Activated naive CD8-positive, alpha-beta T cell treated with anti-CD3 and anti-CD28 coated beads, Interleukin-2, amount 10 ng/mL, durations not matched to agents 7 days and 5 days (primary cell): ENCODE measurements around the gene LYPD6. TPM values are rescaled to one million over a fixed set of nuclear protein-coding genes. Genes with fewer than 3 reads are reported as not detected.

Source experiments
- ATAC-seq: fragments of 150-1000 bp; cut with Tn5 transposase; one replicate; pipeline ENCODE4 v1.10.0; 2021; ENCODE audit warnings: low read depth, moderate library complexity
- POLR2A ChIA-PET: fragments of 350-600 bp; sonication (Branson Sonifier 250); formaldehyde crosslinking; loops from one replicate; lab custom pipeline; 2021; ENCODE audit warnings: antibody characterized with exemption; lab: Charles Lee
- DNase-seq: peaks from one replicate; pipeline ENCODE4 v3.0.0; 2021
- H3K27ac Mint-ChIP-seq: one replicate; pipeline ENCODE4 v1.8.0; 2022; ENCODE audit warnings: mild to moderate bottlenecking, mixed read lengths
- H3K27me3 Mint-ChIP-seq: one replicate; pipeline ENCODE4 v1.8.0; 2022; ENCODE audit warnings: mild to moderate bottlenecking, moderate library complexity, mixed read lengths
- H3K36me3 Mint-ChIP-seq: one replicate; pipeline ENCODE4 v1.8.0; 2021; ENCODE audit warnings: mild to moderate bottlenecking, mixed read lengths
- H3K4me1 Mint-ChIP-seq: one replicate; pipeline ENCODE4 v1.8.0; 2021; ENCODE audit warnings: mixed read lengths
- H3K4me3 Mint-ChIP-seq: one replicate; pipeline ENCODE4 v1.8.0; 2022; ENCODE audit warnings: mild to moderate bottlenecking, moderate library complexity, mixed read lengths
- H3K9me3 Mint-ChIP-seq: one replicate; pipeline ENCODE4 v1.8.0; 2021; ENCODE audit warnings: mixed read lengths
- total RNA-seq, 2 experiments: library from RNA; stranded (reverse); gene quantifications; one replicate each; pipeline ENCODE4 v1.2.3, GENCODE V29; 2021

Gene LYPD6
- total RNA-seq, 2 experiments from 2014 or later = not detected

DNA sequence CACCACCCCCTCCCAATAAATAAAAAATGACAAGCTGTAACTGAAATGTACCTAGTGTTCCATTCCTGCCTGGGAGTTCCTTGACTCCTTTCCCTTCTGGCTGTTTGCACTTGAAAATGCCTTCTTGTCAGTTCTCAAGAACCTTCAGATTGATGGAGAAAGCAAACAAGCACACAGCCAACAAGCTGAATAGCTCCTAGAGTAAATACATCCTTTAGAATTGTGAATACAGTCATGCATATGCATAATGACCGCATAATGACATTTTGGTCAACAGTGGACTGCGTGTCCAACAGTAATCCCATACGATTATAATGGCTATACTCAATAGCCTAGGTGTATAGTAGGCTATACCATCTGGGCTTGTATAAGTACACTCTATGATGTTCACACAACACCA, 97.0 kb downstream of the LYPD6 start:
- Mint-ChIP-seq H3K9me3 (no peaks in the 10 kb centered on the region), H3K27me3 (no peaks in the 10 kb centered on the region), H3K4me1 (no peaks in the 10 kb centered on the region), H3K27ac (no peak overlapping the region), H3K4me3 (no peak overlapping the region), H3K36me3 (no peaks in the 10 kb centered on the region)
- ATAC-seq (no peak), DNase-seq (no peak)
- POLR2A ChIA-PET = no interaction called here

- Mint-ChIP-seq H3K36me3 (no peaks in the 10 kb centered on the region), H3K27me3 (no peaks in the 10 kb centered on the region), H3K4me3 (no peak overlapping the region), H3K27ac (no peak overlapping the region), H3K4me1 (no peaks in the 10 kb centered on the region), H3K9me3 (no peaks in the 10 kb centered on the region)
- ATAC-seq (no peak), DNase-seq (no peak)
- POLR2A ChIA-PET = no interaction called here
Measured at GRCh38 chr2:149428783-149429182, 98.4 kb downstream of the LYPD6 start.

DNA sequence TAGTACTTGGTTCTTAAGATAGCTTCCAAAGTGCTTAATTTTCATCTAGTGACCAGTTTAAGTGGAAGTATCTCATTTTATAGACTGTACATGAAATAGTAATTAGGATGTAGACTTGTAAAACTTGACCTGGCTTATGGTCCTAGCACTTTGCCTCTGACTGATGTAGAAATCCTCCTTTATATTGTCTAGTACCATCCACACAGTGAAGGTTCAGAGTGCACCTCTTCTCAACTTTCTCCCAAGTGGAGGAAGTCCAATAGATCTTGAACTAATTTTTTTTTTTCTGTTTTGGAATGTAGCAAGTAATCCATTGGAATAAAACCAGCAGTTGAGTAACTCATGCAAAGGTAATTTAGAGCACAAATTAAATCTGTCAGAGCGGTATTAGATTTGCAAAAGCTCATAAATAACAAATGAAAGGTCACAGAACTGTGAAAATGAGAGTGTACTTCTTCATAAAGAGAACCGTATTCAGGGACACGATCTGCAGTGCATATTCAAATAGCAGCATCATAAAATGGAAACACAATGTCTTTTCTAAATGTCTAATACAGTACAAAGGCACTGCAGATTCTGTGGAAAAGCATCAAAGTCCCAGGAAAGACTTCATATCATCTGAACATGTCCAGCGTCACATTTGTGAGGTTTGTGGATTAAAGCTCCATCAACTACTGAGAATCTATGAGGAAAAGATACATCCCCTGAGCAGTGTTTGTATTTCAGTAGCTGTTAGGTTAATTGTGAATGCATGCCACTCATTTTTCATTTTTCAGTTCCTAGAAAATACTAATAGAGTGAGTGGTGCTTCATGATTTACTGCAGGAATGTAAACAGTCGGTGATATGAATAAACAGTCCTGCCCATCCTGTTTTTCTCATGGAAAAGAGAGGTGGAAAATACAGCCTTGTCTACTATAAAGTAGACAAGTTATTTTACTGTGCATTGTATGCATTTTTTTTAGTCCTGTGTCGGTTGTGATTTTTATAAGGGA, 100.7 kb downstream of the LYPD6 start:
- no peaks in the 10 kb centered on the region for H3K9me3 Mint-ChIP-seq
- no peaks in the 10 kb centered on the region for H3K4me1 Mint-ChIP-seq
- POLR2A ChIA-PET = no interaction called here
- no peak for DNase-seq
- no peak overlapping the region for H3K27ac Mint-ChIP-seq
- ATAC-seq = no peak
- no peaks in the 10 kb centered on the region for H3K27me3 Mint-ChIP-seq
- H3K36me3 Mint-ChIP-seq = no peaks in the 10 kb centered on the region
- H3K4me3 Mint-ChIP-seq = no peak overlapping the region

GRCh38 chr2:149438330-149438960, 108.1 kb downstream of the LYPD6 start:
- ATAC-seq (no peak), DNase-seq (no peak)
- Mint-ChIP-seq H3K27me3 (peaks cover 2% of the 10 kb centered on the region), H3K4me1 (no peaks in the 10 kb centered on the region), H3K36me3 (no peaks in the 10 kb centered on the region), H3K4me3 (no peak overlapping the region), H3K27ac (no peak overlapping the region), H3K9me3 (no peaks in the 10 kb centered on the region)
- POLR2A ChIA-PET = no interaction called here

- Mint-ChIP-seq H3K4me3 (no peak overlapping the region), H3K4me1 (no peaks in the 10 kb centered on the region), H3K9me3 (no peaks in the 10 kb centered on the region), H3K27me3 (peaks cover 2% of the 10 kb centered on the region), H3K36me3 (no peaks in the 10 kb centered on the region), H3K27ac (no peak overlapping the region)
- no peak for DNase-seq
- POLR2A ChIA-PET = no interaction called here
- no peak for ATAC-seq
Measured at GRCh38 chr2:149441255-149441654, 110.9 kb downstream of the LYPD6 start.

DNA sequence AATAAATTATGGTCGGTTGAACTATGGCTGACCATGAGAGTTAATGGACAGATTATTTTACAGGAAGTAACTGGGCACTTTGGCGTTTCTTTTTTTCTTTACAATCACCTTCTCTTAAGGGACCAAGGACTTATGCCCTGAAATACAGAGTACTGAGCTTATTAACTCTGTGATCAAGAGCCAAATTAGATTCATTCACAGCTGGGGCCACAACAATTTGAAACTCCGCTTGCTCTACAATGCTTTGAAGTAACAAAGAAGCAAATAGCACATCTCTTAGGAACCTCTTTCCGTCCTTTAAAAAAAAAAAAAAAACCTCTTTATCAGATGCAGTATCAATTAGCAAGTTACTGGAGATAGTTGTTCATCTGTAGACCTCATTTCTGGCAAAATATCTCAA, 112.0 kb downstream of the LYPD6 start:
- H3K27me3 Mint-ChIP-seq = peaks cover 2% of the 10 kb centered on the region

DNA sequence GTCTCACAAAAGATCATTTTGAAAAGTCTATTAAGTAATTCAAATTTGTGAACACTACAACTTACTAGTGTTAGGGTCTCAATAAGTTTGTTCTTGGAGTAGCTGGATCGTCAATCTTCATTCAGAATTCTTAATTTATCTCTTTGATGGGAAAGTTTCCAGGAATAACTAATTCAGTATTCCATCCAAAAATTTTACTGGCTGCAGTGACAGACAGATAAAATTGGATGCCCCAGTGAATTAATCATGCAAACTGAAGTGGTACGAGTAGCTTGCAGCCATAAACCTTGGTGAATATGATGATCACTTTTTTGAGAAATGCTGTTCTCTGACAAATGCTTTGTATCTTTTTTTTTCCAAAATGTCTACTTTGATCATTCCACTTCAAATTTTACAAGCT, 112.8 kb downstream of the LYPD6 start:
- peaks cover 2% of the 10 kb centered on the region for H3K27me3 Mint-ChIP-seq
- no peaks in the 10 kb centered on the region for H3K4me1 Mint-ChIP-seq
- DNase-seq (no peak), ATAC-seq (no peak)
- POLR2A ChIA-PET = no interaction called here
- H3K9me3 Mint-ChIP-seq = no peaks in the 10 kb centered on the region
- no peaks in the 10 kb centered on the region for H3K36me3 Mint-ChIP-seq
- H3K4me3 Mint-ChIP-seq = no peak overlapping the region
- H3K27ac Mint-ChIP-seq = no peak overlapping the region

More for the DNA sequence above, 112.0 kb downstream of the LYPD6 start:
- no peak for ATAC-seq
- H3K4me1 Mint-ChIP-seq = no peaks in the 10 kb centered on the region
- POLR2A ChIA-PET = no interaction called here
- no peak overlapping the region for H3K27ac Mint-ChIP-seq
- no peak for DNase-seq
- no peaks in the 10 kb centered on the region for H3K9me3 Mint-ChIP-seq
- H3K36me3 Mint-ChIP-seq = no peaks in the 10 kb centered on the region
- H3K4me3 Mint-ChIP-seq = no peak overlapping the region

DNA sequence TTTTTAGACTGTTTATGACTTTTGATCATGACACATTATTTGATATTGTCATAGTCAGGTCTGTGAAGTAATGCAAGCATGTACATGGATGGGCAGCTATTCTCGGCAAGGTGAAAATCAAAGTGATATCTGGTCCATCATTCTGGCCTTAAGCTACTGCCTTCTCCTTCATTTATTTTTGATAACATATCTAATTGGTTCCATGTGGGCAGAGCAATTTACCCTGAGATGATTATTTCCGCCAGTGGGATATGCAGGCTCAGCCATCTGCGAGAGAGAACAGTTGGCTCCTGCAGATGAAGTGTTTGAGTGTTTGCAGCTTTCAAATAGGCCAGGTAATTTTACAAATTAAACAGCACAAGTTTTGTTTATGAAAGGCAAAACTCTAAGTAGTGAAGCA, 116.4 kb downstream of the LYPD6 start:
- Mint-ChIP-seq H3K36me3 (no peaks in the 10 kb centered on the region), H3K27ac (no peak overlapping the region), H3K9me3 (no peaks in the 10 kb centered on the region), H3K27me3 (no peaks in the 10 kb centered on the region), H3K4me1 (no peaks in the 10 kb centered on the region), H3K4me3 (no peak overlapping the region)
- ATAC-seq = no peak
- POLR2A ChIA-PET = no interaction called here
- no peak for DNase-seq

DNA sequence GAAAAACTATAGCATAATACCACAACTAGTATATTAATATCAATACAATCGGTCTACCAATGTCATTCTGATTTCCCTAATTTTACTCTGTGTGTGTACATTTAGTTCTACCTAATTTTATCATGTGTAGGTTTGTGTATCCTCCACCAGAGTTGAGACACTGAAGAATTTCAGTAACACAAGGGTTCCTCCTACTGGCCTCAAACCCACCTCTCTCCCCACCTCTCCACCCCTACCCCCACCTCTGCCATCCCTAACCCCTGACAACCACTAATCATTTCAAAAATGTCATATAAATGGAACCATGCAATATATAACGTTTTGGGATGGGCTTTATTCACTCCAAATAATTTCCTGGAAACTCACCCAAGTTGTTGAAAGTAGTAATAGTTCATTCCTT, 117.9 kb downstream of the LYPD6 start:
- ATAC-seq = no peak
- Mint-ChIP-seq H3K27ac (no peak overlapping the region), H3K36me3 (no peaks in the 10 kb centered on the region), H3K4me1 (no peaks in the 10 kb centered on the region), H3K27me3 (peaks cover 5% of the 10 kb centered on the region), H3K4me3 (no peak overlapping the region), H3K9me3 (no peaks in the 10 kb centered on the region)
- POLR2A ChIA-PET = no interaction called here
- DNase-seq = no peak

DNA sequence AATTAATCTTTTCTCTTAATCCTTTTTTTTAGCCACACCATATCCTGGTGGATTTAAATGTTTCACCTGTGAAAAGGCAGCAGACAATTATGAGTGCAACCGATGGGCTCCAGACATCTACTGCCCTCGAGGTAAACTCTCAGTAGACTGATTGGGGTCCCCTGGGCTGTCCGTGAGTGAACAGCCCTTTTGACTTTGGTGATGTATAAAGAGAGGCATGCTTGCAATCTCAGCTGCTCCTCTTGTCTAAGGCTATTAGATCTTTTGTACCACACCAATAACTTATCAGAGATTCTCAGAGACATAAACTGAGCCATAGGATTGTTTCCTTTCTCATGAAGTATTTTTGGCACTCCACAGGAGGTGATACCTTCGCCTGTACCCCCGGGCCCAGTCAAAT, 118.6 kb downstream of the LYPD6 start:
- Mint-ChIP-seq H3K9me3 (no peaks in the 10 kb centered on the region), H3K27ac (no peak overlapping the region), H3K36me3 (no peaks in the 10 kb centered on the region), H3K4me3 (no peak overlapping the region), H3K27me3 (peaks cover 5% of the 10 kb centered on the region), H3K4me1 (no peaks in the 10 kb centered on the region)
- ATAC-seq (no peak), DNase-seq (no peak)
- POLR2A ChIA-PET = no interaction called here

GRCh38 chr2:149451417-149452165, 121.2 kb downstream of the LYPD6 start:
- DNase-seq = no peak
- POLR2A ChIA-PET = no interaction called here
- H3K36me3 Mint-ChIP-seq = no peaks in the 10 kb centered on the region
- no peaks in the 10 kb centered on the region for H3K9me3 Mint-ChIP-seq
- no peak overlapping the region for H3K27ac Mint-ChIP-seq
- peaks cover 5% of the 10 kb centered on the region for H3K27me3 Mint-ChIP-seq
- H3K4me3 Mint-ChIP-seq = no peak overlapping the region
- ATAC-seq = no peak
- no peaks in the 10 kb centered on the region for H3K4me1 Mint-ChIP-seq

DNA sequence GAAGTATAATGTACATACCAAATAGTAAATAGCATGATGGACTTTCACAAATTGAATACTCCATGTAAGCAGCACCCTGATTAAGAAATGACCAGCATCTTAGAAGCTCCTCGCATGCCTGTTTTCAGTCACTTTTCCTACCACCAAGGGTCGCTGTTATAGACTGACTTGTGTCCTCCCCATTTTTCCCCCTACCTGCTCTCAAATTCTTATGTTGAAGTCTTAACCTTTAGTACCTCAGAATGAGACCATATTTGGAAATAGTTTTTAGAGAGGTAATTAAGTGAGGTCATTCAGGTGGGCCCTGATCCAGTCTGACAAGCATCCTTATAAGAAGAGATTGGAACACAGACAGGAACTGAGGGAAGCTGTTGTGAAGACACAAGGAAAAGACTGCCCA, 125.9 kb downstream of the LYPD6 start:
- peaks cover 2% of the 10 kb centered on the region for H3K9me3 Mint-ChIP-seq
- H3K4me3 Mint-ChIP-seq = no peak overlapping the region
- peaks cover 5% of the 10 kb centered on the region for H3K27me3 Mint-ChIP-seq
- ATAC-seq (no peak), DNase-seq (no peak)
- POLR2A ChIA-PET = no interaction called here
- no peaks in the 10 kb centered on the region for H3K4me1 Mint-ChIP-seq
- no peaks in the 10 kb centered on the region for H3K36me3 Mint-ChIP-seq
- H3K27ac Mint-ChIP-seq = no peak overlapping the region

GRCh38 chr2:149458502-149458901, 128.1 kb downstream of the LYPD6 start:
- ATAC-seq (no peak), DNase-seq (no peak)
- no peak overlapping the region for H3K27ac Mint-ChIP-seq
- H3K9me3 Mint-ChIP-seq = peaks cover 4% of the 10 kb centered on the region
- POLR2A ChIA-PET = no interaction called here
- no peaks in the 10 kb centered on the region for H3K4me1 Mint-ChIP-seq
- H3K36me3 Mint-ChIP-seq = no peaks in the 10 kb centered on the region
- no peak overlapping the region for H3K4me3 Mint-ChIP-seq
- no peaks in the 10 kb centered on the region for H3K27me3 Mint-ChIP-seq
